COR-L47 (cell line): Measurements from ENCODE around the gene RIPOR3.
"Not testable (repeated sequence)": the region's sequence is repeated elsewhere in the genome, so short reads cannot be mapped to it uniquely, and the experiment has no call there.

ENCODE experiments used
- DNase-seq: peaks from one replicate; lab custom pipeline; 2025; lab: John Stamatoyannopoulos, UW

RIPOR3 gene

GRCh38 chr20:50724112-50724725, 32.9 kb upstream of the RIPOR3 start:
- DNase-seq = no peak

GRCh38 chr20:50723672-50724071, 32.3 kb upstream of the RIPOR3 start:
- no peak for DNase-seq

GRCh38 chr20:50722424-50723155, 31.2 kb upstream of the RIPOR3 start:
- DNase-seq = no peak

GRCh38 chr20:50721881-50722281, 30.5 kb upstream of the RIPOR3 start:
- DNase-seq = no peak

- no peak for DNase-seq
Measured at GRCh38 chr20:50720582-50720981, 29.2 kb upstream of the RIPOR3 start.

- DNase-seq = no peak
Measured at GRCh38 chr20:50720026-50720425, 28.7 kb upstream of the RIPOR3 start.

- DNase-seq = no peak
Measured at GRCh38 chr20:50719328-50719727, 28.0 kb upstream of the RIPOR3 start.

GRCh38 chr20:50717974-50718761, 26.8 kb upstream of the RIPOR3 start:
- no peak for DNase-seq

GRCh38 chr20:50717312-50717711, 26.0 kb upstream of the RIPOR3 start:
- no peak for DNase-seq

- no peak for DNase-seq
Measured at GRCh38 chr20:50716518-50716917, 25.2 kb upstream of the RIPOR3 start.

GRCh38 chr20:50715694-50716093, 24.4 kb upstream of the RIPOR3 start:
- no peak for DNase-seq

- not testable (repeated sequence) for DNase-seq
Measured at GRCh38 chr20:50714426-50714825, 23.1 kb upstream of the RIPOR3 start.

GRCh38 chr20:50713657-50714101, 22.3 kb upstream of the RIPOR3 start:
- peak; percentile 1 for DNase-seq

- no peak for DNase-seq
Measured at GRCh38 chr20:50712771-50713656, 21.7 kb upstream of the RIPOR3 start.

GRCh38 chr20:50711113-50711825, 19.9 kb upstream of the RIPOR3 start:
- DNase-seq = no peak

- DNase-seq = no peak
Measured at GRCh38 chr20:50710492-50711063, 19.2 kb upstream of the RIPOR3 start.

- no peak for DNase-seq
Measured at GRCh38 chr20:50709636-50709973, 18.3 kb upstream of the RIPOR3 start.

- no peak for DNase-seq
Measured at GRCh38 chr20:50708845-50709635, 17.7 kb upstream of the RIPOR3 start.

- no peak for DNase-seq
Measured at GRCh38 chr20:50704971-50705370, 13.6 kb upstream of the RIPOR3 start.

GRCh38 chr20:50704514-50704913, 13.2 kb upstream of the RIPOR3 start:
- no peak for DNase-seq
